AG09319 (cell line): ENCODE data around the gene SIGMAR1.

Experiments
- DNase-seq: peaks from one replicate; pipeline ENCODE4 v3.0.0-alpha.2; 2010; ENCODE audit warnings: low read depth; ENCODE audit errors: extremely low read depth
- TF ChIP-seq, protein P1 (sequence below): IDR thresholded peaks from 2 replicates; pipeline ENCODE4 v1.5.1; 2011; ENCODE audit warnings: low read depth, mild to moderate bottlenecking, inconsistent platforms, low read length, moderate library complexity

Gene SIGMAR1

DNA sequence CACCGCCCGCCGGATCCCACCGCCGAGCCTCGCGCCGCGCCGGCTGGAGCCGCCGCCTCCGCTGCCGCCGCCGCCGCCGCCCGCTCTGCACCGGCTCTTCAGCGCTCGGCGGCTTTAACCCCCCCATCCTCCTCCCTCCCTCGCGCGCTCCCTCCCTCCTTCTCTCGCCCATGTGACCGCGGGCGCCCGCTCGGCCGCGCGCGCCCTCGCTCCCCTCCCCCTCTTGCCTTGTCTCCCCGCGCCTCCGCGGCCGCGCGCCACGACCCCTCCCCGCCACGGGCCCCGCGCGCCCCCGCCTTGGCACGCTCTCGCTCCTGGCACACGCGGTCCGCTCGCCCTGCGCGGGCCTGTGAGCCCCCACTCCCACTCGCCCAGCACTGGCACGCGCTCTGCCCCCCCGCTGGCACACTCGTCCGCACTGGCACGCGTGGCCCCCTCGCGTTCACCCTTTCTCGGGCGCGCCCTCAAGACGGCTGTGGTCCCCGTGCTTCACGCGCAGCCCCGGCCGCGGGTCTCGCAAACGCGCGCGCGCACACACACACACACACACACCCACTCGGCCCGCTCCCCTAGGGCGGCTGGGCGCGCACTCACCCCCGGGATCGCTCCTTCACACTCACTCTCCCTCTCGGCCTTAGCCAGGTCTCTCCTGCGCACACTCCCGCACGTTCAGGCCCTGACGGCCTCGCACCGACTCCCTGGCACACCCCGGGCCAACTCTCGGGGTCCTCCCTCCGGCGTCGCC is 47.8 kb downstream of the SIGMAR1 start, which contains the start of gene CNTFR:
Gene CNTFR, minus strand, starts transcription at position 89 of the 745 bp plus-strand sequence. CDS start 20,743 bp downstream, outside the sequence.
- no peak for DNase-seq

DNA sequence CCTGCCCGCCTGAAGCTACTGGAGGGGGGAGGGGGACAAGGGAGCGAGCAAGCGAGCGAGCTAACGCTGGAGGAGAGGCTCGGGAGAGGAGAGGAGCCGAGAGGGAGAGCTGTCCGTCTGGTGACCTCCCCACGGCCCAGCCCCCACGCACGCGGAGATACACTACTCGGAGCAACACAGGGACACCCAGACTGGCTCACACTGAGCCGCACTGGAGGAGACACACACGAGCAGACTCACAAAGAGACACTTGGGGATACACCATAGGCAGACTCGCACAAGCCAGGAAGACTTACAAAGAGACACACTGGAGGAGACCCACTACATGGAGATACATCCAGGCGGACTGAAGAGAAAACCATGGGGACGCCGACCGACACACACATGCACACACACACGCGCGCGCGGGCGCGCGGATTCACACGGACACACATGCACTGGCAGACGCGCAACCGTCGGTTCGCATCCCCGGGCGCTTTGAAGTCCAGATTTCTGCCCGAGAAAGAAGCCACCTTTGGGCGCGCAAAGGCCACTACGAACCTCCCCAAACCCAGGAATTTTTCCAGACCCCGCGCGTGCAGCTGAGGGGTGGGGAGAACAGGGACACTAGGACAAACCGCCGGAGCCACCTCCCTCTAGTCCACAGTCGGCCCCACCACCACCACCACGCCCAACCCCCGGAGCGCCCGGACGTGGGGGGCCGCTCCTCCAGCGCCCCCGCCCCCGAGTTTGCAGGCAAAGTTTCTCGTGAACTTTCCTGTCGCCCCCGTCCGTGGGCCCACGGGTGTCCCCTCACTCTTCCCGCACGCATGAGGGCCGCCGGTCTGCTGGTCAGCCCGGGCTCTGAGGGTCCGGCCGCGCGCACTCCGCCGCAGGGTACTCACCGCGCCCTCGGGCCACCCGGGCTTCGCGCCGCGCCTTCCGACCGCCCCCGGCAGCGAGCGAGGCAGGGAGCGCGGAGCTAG is 48.6 kb downstream of the SIGMAR1 start:
- TF ChIP-seq, protein P1, sequence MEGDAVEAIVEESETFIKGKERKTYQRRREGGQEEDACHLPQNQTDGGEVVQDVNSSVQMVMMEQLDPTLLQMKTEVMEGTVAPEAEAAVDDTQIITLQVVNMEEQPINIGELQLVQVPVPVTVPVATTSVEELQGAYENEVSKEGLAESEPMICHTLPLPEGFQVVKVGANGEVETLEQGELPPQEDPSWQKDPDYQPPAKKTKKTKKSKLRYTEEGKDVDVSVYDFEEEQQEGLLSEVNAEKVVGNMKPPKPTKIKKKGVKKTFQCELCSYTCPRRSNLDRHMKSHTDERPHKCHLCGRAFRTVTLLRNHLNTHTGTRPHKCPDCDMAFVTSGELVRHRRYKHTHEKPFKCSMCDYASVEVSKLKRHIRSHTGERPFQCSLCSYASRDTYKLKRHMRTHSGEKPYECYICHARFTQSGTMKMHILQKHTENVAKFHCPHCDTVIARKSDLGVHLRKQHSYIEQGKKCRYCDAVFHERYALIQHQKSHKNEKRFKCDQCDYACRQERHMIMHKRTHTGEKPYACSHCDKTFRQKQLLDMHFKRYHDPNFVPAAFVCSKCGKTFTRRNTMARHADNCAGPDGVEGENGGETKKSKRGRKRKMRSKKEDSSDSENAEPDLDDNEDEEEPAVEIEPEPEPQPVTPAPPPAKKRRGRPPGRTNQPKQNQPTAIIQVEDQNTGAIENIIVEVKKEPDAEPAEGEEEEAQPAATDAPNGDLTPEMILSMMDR = no peak
- DNase-seq = no peak

More for the DNA sequence above, 47.8 kb downstream of the SIGMAR1 start, which contains the start of gene CNTFR:
- TF ChIP-seq, protein P1 = no peak

DNA sequence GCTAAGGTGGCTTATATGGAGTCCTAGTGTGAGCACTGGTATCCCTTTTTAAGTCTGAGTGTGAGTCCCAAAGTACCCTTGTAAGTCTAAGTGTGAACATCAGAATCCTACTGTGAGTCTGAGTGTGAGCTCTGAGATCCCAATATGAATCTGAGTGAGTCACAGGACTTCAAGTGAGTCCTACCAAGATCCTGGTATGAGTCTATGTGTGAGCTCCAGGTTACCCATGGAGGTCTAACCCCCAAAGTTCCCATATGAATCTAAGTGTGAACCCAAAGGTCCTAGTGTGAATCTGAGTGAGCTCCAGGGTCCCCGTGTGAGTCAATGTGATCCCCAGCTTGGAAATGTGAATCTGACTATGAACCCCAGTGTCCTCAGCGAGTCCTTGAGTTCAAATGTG is 50.3 kb downstream of the SIGMAR1 start:
- TF ChIP-seq, protein P1 = no peak
- no peak for DNase-seq

DNA sequence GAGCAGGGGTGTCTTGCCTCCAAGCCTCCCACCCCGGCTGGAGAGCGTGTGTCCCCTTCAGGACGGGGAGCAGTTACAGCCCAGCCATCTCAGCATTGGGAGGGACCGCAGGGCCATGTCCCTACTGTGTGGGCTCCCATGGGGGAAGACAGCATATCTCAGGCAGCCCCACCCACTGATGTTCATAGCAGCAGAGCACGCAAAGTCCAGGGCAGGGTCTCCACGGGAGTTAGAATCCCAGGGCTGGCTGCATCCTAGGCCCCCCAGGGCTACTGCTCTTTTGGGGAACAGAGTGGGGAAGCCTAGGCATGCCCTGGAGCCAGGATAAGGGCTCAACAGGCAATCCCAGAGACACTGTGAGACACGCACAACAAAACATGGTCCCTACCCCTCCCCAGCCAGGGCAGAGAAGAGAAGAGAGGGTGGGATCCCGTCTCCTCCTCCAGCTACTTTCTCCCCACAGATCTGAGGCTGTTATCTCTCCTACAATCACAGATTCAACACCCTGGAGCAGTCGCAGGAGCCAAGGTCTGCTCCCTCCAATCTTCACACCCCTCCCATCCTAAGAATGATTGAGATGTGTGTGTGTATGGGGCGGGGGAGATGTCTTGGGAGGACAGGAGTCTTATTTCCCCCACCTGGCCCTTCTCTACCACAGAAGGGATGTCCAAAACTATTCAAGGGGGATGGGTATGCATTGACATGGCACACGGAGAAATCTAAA is 51.5 kb downstream of the SIGMAR1 start:
- TF ChIP-seq, protein P1 = no peak
- no peak for DNase-seq

DNA sequence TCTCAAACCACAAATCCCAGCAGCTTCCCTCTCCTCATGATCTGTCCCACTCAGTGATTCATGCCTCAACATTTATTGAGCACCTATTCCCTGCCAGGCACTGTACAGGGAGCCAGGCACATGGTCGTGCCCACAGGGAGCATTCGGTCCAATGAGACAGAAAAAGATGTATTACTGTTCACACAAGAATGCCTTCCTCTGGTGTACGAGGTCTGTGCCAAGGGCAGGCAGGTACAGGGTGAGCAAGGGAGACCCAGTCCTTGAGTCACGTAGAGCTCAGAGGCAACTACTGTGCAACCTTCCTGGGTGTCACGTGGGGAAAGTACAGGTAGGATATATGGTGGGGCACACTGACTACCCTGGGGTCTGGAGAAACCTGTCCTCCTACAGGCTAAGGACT is 52.6 kb downstream of the SIGMAR1 start:
- no peak for DNase-seq
- TF ChIP-seq, protein P1 = no peak
